Activated T-cell treated with anti-CD3 and anti-CD28 coated beads for 24 hours (primary cell): ENCODE data around the gene NCAN.
A peak's percentile ranks its signal among the peaks of the same experiment; 100 is the strongest.
"Not testable (repeated sequence)": the region's sequence is repeated elsewhere in the genome, so short reads cannot be mapped to it uniquely, and the experiment has no call there.

Experiments used
- DNase-seq: peaks from one replicate; pipeline ENCODE4 v3.0.0-alpha.2; 2020; ENCODE audit warnings: low read depth

Gene NCAN

DNA sequence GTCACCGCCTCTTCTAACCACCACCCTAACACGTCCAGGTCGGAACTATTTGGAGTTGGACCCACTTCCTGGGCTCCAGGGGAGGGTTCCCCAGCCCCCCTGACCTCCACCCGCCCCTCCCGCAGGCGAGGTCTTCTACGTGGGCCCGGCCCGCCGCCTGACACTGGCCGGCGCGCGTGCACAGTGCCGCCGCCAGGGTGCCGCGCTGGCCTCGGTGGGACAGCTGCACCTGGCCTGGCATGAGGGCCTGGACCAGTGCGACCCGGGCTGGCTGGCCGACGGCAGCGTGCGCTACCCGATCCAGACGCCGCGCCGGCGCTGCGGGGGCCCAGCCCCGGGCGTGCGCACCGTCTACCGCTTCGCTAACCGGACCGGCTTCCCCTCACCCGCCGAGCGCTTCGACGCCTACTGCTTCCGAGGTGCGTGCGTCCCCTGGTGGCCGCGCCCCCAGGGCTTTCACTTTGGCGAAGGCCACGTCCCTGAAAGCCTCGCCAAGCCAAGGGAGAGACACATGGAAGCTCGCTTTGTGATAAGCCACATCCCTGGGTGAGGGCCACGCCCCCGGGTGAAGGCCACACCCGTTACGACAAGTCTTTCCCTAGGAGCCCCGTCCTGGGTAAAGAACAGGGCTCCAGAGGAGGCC, 13.2 kb downstream of the NCAN start:
- peak; percentile 62 for DNase-seq

DNA sequence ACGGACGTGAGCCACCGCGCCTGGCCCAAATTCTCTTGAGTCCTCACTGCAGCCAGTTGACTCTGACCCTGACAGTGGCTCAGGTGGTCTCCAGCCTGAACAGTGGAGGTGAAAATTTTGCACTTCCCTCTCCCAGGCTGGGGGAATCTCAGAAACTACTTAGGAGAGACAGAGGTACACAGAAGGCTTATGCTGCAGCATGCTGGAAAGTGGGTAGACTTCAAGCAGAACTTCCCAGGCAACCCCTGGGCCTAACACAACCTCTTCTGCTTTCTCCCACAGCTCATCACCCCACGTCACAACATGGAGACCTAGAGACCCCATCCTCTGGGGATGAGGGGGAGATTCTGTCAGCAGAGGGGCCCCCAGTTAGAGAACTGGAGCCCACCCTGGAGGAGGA, 14.4 kb downstream of the NCAN start:
- DNase-seq, result no peak

DNA sequence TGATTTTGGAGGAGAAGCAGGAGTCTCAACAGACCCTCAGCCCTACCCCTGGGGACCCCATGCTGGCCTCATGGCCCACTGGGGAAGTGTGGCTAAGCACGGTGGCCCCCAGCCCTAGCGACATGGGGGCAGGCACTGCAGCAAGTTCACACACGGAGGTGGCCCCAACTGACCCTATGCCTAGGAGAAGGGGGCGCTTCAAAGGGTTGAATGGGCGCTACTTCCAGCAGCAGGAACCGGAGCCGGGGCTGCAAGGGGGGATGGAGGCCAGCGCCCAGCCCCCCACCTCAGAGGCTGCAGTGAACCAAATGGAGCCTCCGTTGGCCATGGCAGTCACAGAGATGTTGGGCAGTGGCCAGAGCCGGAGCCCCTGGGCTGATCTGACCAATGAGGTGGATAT, 14.9 kb downstream of the NCAN start:
- no peak for DNase-seq

DNA sequence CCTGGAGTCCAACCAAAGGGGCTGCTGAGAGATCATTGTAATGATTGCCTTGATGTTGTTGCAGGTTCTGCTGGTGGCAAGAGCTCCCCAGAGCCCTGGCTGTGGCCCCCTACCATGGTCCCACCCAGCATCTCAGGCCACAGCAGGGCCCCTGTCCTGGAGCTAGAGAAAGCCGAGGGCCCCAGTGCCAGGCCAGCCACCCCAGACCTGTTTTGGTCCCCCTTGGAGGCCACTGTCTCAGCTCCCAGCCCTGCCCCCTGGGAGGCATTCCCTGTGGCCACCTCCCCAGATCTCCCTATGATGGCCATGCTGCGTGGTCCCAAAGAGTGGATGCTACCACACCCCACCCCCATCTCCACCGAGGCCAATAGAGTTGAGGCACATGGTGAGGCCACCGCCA, 15.5 kb downstream of the NCAN start:
- no peak for DNase-seq

DNA sequence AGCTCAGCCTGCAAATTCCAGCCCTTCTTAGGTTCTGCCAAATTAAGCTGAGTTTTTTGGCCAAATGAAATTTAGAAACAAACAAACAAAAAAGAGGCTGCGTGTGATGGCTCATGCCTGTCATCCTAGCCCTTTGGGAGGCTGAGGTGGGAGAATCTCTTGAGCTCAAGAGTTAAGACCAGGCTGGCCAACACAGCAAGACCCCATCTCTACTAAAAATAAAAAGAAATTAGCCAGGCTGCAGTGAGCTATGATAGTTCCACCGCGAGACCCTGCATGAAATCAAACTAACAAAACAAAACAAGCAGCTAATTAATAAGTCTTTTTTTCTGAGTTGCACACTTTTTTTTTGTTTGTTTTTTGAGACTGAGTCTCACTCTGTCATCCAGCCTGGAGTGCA, 17.9 kb downstream of the NCAN start:
- DNase-seq, result no peak

DNA sequence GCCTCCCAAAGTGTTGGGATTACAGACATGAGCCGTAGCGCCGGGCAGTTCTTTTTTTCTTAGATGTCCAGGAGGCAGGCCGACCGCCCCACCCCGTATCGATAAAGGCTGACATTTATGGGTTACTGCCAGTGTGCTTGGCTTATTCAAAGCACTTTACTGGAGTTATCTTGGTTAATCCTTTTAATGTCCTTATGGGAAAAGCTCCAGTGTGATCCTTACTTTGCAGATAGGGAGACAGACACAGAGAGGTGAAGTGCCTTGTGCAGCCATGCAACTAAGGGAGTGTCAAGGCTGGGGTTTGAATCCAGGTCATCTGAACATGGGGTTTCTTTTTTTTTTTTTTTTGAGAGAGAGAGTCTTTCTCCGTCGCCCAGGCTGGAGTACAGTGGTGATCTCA, 19.2 kb downstream of the NCAN start:
- DNase-seq, result no peak

DNA sequence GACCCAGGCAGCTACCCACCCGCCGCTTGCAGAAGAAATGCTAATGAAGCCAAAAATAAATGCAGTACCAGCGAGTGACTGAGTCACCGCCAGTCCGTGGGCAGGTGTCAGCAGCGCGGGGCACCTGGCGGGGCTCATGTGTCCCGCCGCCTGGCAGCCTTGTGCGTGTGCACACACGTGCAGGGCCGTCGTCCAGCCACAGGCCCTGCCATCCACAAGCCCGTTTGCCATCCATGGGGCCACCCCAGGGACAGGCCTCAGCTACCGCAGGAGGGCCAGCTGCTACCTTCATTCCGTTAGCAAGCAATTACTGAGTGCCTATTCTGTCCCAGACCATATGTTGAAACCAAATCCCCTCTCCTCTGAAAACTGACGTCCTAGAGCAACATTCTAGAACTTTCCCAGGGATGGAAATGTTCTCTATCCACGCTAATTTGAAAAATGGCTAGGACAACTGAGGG, 20.5 kb downstream of the NCAN start:
- no peak for DNase-seq

DNA sequence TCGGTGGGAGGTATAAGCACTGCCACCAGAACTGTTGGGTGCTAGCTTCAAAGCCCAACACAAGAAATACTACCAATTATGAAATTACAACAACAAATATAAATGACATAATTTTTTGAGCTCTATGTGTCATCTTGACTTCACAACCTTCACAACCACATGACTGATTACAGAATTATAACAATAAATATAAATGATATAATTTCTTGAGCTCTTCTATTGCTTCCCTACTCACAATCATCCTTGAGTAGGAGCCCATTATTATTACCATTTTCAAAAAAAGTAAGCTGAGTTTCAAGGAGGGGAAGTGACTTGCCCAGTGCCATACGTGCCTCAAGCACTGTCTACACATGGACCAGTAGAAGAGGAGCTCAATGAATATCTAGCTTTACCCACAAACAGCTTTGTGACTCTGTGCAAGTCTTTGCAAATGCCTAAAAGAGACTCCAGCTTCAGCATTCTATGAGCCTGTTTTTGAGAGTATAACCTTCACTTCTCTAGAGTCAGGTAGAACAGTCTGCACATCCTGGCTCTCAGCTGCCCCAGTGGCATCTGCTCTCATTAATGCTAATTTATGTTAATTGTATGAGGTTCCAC, 22.6 kb downstream of the NCAN start:
- no peak for DNase-seq

DNA sequence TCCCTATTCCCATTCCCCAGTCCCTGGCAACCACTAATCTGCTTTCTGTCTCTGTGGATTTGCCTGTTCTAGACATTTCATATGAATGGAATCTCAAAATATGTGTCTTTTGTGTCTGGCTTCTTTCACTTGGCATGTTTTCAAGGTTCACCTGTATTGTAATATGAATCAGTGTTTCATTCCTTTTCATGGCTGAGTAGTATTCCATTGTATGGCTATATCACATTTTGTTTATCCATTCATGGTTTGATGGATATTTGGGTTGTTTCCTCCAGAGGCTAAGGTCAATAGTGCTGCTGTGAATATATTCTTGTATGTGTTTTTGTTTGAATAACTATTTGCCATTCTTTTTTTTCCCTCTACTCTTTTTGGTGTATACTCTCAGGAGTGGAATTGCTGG, 24.4 kb downstream of the NCAN start:
- no peak for DNase-seq

DNA sequence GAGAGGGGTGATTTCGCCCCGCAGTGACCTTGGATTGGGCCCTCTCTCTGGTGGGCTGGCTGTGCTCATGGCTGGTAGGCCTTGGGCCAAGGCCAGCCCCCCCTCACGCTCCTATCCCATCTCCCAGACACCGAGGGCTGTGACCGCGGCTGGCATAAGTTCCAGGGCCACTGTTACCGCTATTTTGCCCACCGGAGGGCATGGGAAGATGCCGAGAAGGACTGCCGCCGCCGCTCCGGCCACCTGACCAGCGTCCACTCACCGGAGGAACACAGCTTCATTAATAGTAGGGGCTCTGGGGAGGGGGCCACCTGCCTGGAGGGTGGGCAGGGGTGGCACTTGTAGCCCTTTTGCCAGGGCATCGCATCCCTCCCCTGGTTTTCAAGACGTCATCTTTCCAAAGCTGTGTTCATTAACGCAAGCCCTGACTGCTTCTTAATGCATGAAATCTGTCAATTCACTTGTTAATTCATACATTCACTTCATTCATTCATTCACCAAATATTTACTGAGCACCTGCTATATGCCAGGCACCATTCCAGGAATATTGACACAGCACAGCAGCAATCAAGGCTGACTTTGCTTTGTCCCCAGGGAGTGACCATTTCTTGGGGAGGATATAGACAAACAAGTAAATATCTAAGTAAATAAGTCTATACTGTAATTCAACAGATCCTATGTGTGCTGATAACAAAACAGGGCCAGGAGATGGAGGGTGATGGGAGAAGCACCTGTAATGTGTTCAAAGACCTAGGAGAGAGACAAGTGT, 26.6 kb downstream of the NCAN start:
- no peak for DNase-seq

DNA sequence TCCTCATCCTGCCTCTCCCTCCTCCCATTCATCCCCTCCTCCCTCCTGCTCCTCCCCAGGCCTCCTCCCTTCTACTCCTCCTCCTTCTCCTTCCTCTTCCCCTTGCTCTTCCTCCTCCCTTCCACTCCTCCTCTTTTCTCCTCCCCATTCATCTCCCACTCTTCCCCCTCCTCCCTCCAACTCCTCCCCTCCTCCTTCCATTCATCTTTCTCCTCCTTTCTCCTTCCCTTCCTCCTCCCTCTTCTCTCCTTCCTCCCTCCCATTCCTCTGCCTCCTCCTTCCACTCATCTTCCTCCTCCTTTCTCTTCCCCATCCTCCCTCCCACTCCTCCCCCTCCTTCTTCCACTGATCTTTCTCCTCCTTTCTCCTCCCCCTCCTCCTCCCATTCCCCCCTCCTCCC, 27.9 kb downstream of the NCAN start:
- DNase-seq, result no peak

DNA sequence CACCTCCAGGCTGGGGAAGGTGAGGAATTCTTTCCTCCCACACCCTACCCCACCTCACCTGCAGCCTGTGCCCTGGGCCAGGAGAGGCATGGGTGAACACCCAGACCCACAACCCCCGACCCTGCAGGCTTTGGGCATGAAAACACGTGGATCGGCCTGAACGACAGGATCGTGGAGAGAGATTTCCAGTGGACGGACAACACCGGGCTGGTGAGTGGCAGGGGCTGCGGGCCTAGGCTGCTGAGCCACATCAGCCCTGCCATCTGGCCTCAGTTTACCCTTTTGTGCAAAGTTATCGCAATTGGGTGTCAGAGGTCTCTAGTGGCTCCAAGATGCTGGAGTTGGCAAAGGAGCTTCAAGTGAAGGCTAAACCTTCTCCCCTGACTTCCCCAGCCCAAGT, 28.7 kb downstream of the NCAN start:
- no peak for DNase-seq

DNA sequence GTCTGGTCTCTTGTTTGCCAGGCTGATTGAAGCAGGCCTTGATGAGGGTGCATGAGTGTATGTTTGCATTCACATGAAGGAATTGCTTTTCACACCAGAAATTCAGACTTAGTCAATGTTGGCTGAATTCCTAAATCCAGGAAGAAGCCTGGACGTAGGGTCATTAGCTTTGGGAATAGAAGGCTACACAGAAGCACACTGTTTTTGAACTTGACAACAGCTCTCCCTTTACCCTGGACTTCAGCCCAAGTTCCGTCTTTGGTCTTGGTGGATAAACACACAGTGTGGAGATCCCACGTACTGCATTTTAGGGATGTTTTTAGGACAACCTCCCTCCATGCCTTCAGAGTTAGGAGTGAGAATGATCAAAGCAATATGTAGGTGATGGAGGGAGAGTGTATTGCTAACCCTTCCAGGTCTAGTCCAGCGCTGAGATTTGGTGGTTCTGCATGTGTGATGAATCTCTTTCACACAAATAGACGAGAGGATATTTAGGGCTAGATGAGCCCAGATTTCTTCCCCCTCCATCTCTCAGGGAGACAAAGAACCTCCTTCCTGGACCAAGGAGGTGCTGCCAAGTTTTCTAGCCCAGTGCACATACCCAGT, 38.5 kb downstream of the NCAN start:
- DNase-seq, result no peak

DNA sequence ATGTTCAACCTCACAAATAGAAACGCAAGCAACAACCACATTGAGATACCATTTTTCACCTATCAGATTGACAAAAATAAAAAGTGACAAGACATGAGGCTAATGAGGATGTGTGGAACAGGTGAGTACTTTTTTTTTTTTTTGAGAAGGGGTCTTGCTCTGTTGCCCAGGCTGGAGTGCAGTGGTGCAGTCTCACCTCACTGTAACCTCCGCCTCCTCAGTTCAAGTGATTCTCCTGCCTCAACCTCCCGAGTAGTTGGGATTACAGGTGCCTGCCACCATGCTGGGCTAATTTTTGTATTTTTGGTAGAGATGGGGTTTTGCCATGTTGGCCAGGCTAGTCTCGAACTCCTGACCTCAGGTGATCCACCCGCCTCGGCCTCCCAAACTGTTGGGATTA, 41.7 kb downstream of the NCAN start:
- not testable (repeated sequence) for DNase-seq

DNA sequence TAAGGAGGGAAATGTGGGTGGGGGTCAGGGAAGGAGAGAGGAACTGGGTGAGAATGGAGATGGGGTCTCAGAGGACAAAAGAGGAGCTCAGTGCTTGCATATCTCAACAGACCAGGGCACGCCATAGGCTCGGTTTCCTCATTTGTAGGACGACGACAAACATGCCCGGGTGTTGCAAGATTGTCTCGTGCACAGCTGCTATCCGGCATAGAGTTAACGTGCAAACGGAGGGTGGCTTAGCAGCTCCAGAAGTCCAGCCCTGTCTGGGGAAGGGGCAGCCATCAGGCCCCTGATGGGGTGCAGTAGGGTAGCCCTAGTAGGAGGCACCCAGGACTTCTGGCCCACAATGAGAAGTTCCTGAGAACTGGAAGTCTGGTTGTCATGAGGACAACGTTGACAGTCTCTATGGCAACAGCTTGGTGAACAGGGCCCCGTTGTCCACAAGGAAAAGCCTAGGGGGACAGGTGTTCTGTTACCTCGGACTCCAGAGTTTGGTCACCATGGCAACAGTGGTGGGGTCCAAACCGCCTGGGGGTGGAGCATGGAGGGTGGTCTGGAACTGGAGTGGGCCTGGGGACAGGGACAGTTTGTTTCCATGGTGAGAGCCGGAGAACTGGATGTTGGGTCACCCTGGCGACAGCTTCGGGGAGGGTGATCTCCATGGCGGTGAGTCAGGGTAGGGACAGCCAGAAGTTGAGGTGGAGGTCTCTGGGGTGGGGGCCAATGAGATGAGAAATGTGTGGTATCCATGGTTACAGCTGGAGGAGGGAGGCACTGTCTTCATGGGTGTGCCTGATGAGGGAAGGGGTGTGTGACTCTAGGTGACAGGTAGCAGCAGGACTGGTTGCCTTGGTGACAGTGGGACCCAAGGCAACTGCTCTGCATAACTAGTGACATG, 44.6 kb downstream of the NCAN start:
- DNase-seq, result no peak

DNA sequence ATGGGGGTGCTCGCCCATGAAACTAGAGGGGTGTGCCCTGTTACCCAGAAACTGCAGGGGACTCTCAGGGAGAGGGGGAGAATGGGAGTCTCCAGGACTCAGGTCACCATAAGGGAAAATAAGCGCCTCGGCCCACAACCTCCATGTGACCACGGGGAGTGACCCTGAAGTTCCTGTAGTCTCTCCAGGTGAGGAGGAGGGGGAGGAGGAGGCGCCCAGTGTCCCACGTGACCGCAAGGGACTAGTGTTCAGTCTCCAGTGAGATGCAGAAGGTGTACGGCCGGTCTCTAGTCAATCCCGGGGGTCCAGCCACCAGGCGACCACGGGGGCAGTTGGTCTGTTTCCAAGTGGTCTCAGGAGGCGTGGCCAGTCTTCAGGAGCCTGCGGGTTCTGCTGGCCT, 45.4 kb downstream of the NCAN start:
- no peak for DNase-seq

DNA sequence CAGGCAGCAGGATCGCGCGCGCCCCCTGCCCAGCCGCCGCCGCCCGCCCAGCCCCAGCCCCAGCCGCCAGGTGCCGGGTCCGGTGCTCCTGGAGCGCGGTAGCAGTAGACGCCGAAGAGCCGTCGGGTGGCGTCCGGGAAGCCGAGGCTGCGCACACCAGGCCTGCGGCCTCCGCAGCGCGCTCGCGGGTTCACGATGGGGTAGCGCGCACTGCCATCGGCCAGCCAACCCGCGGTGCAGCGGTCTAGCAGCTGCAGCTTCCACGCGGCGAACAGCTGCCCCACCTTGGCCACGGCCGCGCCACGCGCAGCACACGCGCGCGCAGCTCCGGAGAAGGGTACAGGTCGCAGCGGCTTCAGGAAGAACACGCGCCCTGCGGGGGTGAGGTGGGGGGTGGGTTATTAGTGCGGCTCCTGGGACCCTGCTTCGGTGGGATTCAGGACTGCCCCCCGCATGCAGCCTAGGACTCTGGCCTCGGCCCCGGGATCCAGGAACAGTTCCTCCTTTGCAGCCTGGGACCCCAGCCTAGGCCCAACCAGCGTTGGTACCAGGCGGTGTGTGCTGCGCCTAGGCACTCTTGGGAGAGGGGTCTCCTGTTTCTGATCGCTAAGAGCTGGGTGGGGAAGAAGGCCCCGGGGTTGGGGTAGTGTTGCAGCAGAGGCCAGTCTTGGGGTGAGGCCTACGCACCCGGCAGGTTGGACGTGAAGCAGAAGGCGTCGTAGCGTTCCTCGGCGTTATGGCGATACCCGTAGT, 46.3 kb downstream of the NCAN start:
- no peak for DNase-seq

DNA sequence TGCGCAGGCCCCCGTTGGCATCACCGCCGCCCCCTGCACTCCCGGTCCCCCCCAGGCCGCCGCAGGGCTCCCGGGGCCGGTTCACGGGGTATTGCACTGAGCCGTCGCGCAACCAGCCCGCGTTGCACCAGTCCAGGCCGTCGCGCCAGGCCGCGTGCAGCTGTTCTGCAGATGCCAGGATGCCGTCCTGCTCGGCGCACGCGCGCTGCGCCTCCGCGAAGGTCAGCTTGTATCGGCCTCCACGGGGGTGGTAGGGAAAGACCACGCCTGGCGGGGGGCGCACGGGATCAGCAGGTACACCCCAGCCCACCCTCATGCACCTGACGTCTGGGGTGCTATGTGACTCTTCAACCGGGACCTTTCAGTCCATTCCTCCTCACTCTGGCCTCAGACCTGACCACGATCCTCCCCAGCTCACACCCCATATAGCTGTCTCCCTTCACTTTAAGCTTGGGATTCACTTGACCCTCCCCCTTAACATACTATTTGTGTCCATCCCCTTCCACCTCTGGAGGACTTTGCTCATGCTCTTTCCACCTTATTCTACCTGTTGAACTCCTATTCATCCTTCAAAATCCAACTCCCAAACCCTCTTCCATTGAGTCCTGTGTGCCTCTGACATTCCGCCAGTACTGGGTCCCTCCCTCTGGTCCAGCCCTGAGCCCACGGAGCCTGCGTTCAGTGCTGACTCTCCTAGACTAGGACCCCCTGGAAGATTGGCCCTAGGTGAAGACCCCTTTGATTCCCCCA, 47.0 kb downstream of the NCAN start:
- no peak for DNase-seq

DNA sequence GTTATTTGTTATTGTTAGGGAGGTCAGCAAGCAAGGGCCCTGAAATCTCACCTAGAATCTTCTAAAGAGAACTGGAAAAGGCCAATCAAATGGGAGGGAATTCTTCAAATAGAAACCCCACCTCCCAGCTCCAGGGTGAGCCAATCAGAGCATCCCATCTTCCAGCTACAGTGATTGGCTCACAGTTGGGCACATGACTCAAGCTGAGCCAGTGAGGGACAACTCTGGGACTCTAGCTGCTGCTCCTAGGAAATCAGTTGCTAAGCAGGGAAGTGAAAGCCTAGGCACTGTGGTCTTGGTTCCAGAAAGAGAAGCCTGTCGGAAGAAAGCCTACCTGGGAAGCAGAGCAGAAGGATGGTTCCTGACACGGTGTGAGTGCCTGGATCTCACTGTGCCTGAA, 48.0 kb downstream of the NCAN start:
- no peak for DNase-seq

DNA sequence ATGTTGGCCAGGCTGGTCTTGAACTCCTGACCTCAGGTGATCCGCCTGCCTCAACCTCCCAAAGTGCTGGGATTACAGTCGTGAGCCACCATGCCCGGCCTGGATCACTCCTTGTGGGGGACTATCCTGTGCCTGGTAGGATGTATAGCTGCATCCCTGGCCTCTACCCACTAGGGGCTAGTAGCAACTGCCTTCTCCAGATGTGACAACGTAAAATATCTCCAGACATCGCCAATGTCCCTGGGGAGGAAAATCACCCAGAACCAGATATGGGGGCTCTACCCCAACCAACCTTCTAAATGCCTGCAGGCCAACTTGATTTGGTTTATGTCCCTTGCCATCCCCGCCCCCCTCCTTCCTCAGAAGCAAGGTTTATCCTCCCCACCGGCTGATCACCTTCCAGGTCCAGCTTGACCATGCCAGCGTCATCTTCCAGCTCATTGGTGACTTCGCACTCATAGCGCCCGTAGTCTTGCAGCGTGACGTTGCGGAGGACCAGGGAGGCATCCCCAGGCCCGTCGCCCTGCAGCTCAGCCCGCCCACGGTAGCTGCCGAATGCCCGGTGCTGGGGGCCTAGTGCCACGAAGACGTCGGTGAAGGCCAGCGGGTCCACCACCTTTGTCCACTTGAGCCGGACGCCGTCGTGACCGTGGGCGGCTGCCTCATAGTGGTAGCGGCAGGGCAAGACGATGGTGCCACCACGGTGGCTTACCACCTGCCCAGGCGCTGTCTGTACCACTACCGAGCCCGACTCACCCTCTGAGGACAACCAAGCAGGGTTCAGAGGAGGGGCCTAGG, 48.9 kb downstream of the NCAN start:
- DNase-seq, result no peak
